RWPE2 (cell line): ENCODE data around the gene PKLR.
A peak's percentile ranks its signal among the peaks of the same experiment; 100 is the strongest.

Experiments
- ATAC-seq: fragments of 200-7000 bp; cut with Tn5 transposase; 3 replicates; pipeline ENCODE4 v1.9.1; 2021; ENCODE audit warnings: low read depth
- DNase-seq: peaks from one replicate; pipeline ENCODE4 v3.0.0-alpha.2; 2020; ENCODE audit warnings: low spot score
- H3K27ac ChIP-seq: fragments of 450-650 bp; 2 replicates; pipeline ENCODE4 v1.5.1; 2017; ENCODE audit warnings: mild to moderate bottlenecking; ENCODE audit not compliant: poor library complexity, severe bottlenecking
- H3K27me3 ChIP-seq: fragments of 250-450 bp; sonication (Bioruptor Pico); 2 replicates; pipeline ENCODE4 v1.5.1; 2021; ENCODE audit warnings: mild to moderate bottlenecking, moderate library complexity; ENCODE audit not compliant: insufficient read depth, poor library complexity, severe bottlenecking
- H3K36me3 ChIP-seq: fragments of 250-450 bp; sonication (Bioruptor Pico); 2 replicates; pipeline ENCODE4 v1.5.1; 2020; ENCODE audit warnings: low read depth, mild to moderate bottlenecking, moderate library complexity
- H3K4me1 ChIP-seq: fragments of 250-450 bp; sonication (Bioruptor Pico); 2 replicates; pipeline ENCODE4 v1.5.1; 2021; ENCODE audit warnings: mild to moderate bottlenecking, moderate library complexity; ENCODE audit not compliant: insufficient read depth, poor library complexity, severe bottlenecking
- H3K4me3 ChIP-seq: fragments of 250-450 bp; sonication (Bioruptor Pico); 2 replicates; pipeline ENCODE4 v1.5.1; 2021; ENCODE audit warnings: mild to moderate bottlenecking, moderate library complexity; ENCODE audit not compliant: severe bottlenecking
- H3K9me3 ChIP-seq: fragments of 250-450 bp; sonication (Bioruptor Pico); 2 replicates; pipeline ENCODE4 v1.5.1; 2021; ENCODE audit warnings: mild to moderate bottlenecking, moderate library complexity; ENCODE audit not compliant: severe bottlenecking
- TF ChIP-seq, protein P1 (sequence below): fragments of 450-650 bp; IDR thresholded peaks from one replicate; pipeline ENCODE4 v1.5.1; 2017; ENCODE audit warnings: mild to moderate bottlenecking, moderate library complexity; ENCODE audit not compliant: poor library complexity, severe bottlenecking

Gene PKLR

DNA sequence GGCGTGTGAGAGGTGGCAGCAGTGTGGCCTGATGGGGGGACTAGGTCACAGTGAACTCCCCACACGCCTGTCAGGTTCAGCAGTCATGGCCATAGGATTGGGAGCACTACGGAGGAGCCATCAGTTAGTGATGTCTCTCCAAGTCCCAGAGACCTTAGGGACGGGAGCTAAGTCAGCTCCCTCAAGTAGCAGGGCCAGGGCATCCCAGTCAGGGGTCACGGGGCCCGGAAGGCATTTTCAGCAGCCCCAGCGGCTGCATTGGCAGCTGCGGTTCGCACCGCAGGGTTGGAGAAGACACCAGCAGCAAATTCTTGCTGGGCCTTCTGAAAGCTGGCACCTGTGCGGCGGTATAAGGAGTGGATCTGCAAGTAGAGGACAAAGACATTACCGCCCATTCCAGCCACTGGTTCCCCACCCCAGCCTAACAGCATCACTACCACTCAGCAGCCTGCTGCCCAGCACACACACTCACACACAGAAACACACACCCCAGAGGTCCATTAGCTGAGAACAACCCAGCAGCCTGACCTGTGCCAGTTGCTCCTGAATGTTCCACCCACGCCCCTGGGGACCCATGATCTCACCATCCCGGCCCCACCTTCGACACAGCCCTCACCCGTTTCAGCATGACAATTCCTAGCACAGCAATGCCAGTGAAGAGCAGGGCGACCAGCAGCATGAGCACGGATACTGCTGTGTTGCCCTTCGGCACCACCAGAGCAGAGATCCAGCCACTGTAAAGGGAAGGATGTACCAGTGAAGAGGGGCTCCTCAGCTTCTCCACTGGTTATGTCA is 45.0 kb downstream of the PKLR start:
- no peak for ATAC-seq
- TF ChIP-seq, protein P1, sequence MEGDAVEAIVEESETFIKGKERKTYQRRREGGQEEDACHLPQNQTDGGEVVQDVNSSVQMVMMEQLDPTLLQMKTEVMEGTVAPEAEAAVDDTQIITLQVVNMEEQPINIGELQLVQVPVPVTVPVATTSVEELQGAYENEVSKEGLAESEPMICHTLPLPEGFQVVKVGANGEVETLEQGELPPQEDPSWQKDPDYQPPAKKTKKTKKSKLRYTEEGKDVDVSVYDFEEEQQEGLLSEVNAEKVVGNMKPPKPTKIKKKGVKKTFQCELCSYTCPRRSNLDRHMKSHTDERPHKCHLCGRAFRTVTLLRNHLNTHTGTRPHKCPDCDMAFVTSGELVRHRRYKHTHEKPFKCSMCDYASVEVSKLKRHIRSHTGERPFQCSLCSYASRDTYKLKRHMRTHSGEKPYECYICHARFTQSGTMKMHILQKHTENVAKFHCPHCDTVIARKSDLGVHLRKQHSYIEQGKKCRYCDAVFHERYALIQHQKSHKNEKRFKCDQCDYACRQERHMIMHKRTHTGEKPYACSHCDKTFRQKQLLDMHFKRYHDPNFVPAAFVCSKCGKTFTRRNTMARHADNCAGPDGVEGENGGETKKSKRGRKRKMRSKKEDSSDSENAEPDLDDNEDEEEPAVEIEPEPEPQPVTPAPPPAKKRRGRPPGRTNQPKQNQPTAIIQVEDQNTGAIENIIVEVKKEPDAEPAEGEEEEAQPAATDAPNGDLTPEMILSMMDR = no peak
- peak overlapping the region; percentile 65 for H3K27ac ChIP-seq
- H3K27me3 ChIP-seq = no peaks in the 10 kb centered on the region
- peaks cover 30% of the 10 kb centered on the region for H3K36me3 ChIP-seq
- peaks cover 10% of the 10 kb centered on the region for H3K4me1 ChIP-seq
- no peak overlapping the region for H3K4me3 ChIP-seq
- H3K9me3 ChIP-seq = no peaks in the 10 kb centered on the region
- peak; percentile 66 for DNase-seq

DNA sequence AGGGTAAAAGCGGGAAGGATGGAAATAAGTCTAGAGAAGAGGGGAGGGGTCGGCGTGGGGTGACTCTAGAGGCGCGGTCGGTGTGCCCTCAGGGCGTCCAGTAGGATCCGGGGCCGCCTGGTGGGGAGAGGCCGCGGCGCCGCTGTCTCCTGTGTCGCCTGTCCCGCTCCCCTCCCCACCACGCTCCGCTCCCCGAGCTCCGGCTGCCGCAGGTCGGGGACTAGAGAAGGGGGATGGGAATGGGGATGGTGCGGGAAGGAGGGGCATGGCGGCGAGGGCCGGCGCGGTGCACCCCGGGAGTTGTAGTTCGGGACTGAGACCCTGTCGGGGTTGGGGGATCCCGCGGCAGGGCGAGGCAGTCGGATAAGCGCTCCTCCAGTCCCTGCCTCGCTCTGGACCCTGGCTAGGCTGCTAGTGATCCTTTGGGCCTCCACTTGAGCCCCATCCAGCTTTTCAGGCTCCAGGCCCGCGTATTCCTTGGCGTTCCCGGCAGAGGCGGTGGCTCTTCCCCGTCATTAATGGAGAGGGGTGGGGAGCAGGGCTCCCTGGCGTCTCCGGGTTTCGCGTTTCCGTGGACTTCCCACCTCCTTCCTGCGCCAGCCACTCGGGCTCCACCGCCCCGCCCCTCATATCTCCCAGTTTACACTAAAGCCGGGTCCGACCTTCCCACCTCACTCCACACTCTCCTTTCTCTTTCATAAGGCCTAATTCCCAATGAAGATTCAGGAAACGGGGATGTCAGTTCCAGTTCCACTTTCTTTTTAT is 45.8 kb downstream of the PKLR start, which contains the start of gene ENTREP3:
ENTREP3 (minus strand) TSS at position 241 of the 765 bp plus-strand sequence. CDS start 606 bp downstream, outside the sequence.
- Histone ChIP-seq H3K9me3 (no peaks in the 10 kb centered on the region), H3K36me3 (peaks cover 29% of the 10 kb centered on the region), H3K4me1 (peaks cover 5% of the 10 kb centered on the region), H3K27ac (peak within 1 kb of the TSS; percentile 65), H3K27me3 (no peaks in the 10 kb centered on the region), H3K4me3 (peak within 1 kb of the TSS; percentile 57)
- ATAC-seq (peak; percentile 77), DNase-seq (peak; percentile 85)
- TF ChIP-seq, protein P1 = no peak

DNA sequence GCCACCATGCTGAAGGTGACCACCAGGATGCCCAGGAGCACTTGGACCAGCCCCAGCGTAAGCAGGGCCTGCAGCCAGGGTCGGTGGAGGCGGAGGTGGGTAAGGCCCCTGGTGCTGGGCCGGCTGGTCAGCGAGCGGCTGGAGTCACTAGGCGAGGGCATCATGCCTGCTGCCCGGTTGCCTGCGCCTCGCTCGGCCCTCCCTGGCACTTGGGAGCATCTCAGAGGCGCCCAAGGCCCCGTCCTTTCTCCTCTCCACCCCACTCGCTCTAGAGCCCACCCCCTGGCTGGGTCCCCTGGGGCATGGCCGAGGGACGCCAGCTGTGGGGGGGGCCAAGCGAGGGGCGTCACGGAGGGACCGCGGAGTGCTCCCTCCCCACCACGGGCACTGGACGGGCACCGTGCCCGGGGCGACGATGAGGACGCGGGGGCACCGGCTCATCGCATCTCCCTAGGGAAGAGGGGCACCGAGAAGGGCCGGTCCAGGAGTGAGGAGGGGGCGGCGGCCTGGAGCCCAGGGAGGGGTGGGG is 46.5 kb downstream of the PKLR start:
- TF ChIP-seq, protein P1 = no peak
- H3K4me1 ChIP-seq = peaks cover 5% of the 10 kb centered on the region
- peak; percentile 19 for ATAC-seq
- H3K9me3 ChIP-seq = no peaks in the 10 kb centered on the region
- H3K4me3 ChIP-seq = peak overlapping the region; percentile 57
- DNase-seq = peak; percentile 64
- no peaks in the 10 kb centered on the region for H3K27me3 ChIP-seq
- H3K27ac ChIP-seq = peak overlapping the region; percentile 65
- H3K36me3 ChIP-seq = peaks cover 28% of the 10 kb centered on the region

DNA sequence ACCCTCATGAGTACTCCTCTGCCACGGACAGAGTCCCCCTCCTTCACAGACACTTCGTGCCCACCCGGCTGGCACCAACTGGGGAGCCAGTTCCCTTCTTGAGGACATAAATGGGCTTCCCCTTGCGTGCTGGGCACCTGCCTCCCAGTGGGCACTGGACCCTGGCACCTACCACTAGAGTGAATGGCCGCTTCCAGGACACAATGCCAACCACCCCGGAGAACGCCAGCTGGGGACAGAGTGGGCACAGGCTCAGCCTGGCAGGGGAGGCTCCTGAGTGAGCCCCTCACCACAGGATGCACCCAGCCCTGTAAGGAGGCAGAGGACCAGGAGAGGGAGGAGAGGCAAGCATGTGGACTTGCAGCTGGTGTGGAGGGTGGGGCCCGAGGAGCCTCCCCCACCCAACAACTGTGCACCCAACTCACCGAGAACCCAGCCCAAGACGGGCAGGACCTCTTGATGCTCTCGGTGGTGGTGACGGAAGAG is 47.0 kb downstream of the PKLR start:
- peak overlapping the region; percentile 57 for H3K4me3 ChIP-seq
- ATAC-seq = no peak; the same call in none of the 3 replicates
- TF ChIP-seq, protein P1 = no peak
- peaks cover 25% of the 10 kb centered on the region for H3K36me3 ChIP-seq
- no peak for DNase-seq
- peaks cover 5% of the 10 kb centered on the region for H3K4me1 ChIP-seq
- H3K27me3 ChIP-seq = no peaks in the 10 kb centered on the region
- H3K27ac ChIP-seq = peak overlapping the region; percentile 65
- no peaks in the 10 kb centered on the region for H3K9me3 ChIP-seq
